GM19463 (cell line): ENCODE results near the gene RAB11B.
"Not testable (repeated sequence)": the region's sequence is repeated elsewhere in the genome, so short reads cannot be mapped to it uniquely, and the experiment has no call there.

Experiments used
- ATAC-seq: cut with Tn5 transposase; IDR thresholded peaks from one replicate; pipeline ENCODE4 v1.9.1; 2021; ENCODE audit warnings: mild to moderate bottlenecking, moderate library complexity; ENCODE audit not compliant: unreplicated experiment

Gene RAB11B

DNA sequence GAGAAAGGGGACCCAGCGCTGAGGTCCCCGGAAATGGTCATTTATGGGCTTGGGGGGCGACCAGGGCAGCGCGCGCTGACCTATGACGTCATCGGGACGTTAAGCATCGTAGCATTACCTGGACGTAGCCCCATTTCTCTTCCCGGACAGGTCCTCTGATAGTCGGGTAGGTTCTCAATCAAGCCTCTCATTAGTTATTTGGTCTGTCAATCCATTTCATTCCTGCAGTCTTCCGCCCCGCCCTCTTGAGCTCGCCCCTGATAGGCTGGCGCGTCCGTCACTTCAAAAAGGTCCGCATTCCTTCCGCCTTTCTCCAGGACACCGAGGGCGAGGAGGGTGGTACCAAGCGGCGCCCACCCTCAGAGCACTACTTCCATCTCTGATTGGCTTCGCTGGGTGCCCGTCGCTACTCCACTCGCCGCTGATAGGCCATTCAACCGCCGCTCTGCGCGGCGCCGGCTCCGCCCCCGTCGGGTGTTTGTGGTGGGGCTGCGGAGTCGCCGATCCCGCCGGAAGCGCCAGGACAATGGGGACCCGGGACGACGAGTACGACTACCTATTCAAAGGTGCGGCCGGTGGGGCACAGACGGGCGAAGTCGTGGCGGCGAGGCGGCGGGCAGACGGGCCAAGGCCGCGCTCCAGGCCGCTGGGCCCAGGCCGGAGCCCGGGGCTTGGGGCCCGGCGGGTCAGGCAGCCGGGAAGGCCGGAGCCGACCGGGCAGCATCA lies at the start of gene RAB11B:
RAB11B (plus strand) TSS at position 470 of the 726 bp plus-strand sequence; CDS start at position 527, 57 bp downstream.
- ATAC-seq, result peak; percentile 90

DNA sequence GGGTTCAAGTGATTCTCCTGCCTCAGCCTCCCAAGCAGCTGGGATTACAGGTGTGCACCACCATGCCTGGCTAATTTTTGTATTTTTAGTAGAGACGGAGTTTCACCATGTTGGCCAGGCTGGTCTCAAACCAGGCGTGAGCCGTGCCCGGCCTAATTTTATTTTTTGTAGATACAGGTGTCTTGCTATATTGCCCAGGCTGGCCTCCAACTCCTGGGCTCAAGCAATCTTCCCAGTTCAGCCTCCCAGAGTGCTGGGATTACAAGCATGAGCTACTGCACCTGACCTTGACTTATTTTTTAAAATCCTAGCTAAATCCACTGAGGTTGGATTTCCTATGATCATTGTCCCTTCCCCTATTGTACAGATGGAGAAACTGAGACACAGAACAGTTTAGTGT lies 48.7 kb upstream of the RAB11B start:
- ATAC-seq, result not testable (repeated sequence)

DNA sequence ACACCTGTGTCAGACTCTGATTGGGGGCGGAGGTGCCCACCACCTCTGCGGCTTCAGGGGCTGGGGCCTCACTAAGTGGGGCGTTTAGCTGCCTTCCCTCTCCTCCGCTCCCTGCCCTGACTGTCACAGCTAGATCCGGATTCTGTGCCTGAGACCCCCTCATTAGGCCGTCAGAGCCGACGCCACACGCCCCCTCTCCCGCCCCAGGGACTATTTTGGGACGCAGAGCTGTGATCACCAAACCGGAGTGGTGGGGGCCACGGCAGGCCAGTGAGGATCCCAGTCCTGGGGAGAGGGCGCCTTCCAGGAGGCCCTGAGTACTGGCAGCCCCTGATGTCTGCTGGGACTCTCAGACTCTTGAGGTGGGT lies 47.9 kb upstream of the RAB11B start:
- no peak for ATAC-seq

DNA sequence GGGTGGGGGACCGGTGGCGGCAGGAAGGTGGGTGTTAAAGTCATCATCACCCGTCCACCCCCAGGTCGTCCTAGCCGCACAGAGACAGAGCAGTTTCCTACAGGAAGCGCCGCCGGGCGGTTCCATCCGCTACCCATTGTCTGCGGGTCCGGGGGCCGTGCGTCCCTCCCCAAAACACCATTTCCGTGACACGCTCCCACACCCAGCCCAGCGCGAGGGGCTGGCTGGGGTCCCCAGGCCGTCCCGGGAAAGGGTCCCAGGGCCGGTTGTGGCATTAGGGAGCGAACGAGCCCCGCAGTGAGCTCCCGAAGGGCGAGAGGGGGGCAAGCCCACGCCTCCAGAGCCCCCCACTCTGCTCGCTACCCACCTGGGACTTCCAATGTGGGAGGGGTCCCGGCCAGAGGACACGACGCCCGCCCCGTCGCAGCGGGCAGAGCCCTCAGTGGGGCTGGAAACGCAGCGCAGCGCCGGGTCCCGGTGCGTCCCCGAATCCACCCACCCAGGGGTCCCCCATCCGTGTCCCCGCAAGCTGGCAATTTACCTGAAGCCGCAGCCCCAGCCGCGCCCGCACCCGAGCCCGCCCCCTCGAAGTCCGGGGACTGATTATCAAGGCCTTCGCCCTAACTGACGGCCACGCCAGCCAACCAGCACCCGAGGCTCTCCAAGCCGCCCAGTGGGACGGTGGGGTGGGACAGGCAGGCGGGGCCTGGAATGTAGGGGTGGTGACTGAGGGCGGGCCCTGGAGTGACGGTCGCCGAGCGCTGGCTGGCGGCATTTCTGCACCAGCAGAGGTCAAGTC lies 47.3 kb upstream of the RAB11B start, which contains the start of gene KANK3:
KANK3 (minus strand) TSS at position 579 of the 799 bp plus-strand sequence. CDS start 5,434 bp downstream, outside the sequence.
- ATAC-seq, result peak; percentile 95

DNA sequence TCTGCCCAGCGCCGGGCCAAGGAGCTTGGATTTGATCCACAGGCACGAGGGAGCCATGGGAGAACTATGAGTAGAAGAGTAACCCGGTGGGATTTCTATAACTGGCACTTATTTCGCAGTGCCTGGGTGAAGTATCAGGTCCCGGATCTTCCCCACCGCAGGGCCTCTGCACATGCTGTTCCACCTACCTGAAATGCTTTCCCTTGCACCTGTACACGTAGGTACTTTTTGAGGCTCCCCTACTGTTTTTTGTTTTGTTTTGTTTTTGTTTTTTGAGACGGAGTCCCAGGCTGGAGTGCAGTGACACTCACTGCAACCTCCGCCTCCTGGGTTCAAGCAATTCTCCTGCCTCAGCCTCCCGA lies 46.7 kb upstream of the RAB11B start:
- ATAC-seq, result no peak

DNA sequence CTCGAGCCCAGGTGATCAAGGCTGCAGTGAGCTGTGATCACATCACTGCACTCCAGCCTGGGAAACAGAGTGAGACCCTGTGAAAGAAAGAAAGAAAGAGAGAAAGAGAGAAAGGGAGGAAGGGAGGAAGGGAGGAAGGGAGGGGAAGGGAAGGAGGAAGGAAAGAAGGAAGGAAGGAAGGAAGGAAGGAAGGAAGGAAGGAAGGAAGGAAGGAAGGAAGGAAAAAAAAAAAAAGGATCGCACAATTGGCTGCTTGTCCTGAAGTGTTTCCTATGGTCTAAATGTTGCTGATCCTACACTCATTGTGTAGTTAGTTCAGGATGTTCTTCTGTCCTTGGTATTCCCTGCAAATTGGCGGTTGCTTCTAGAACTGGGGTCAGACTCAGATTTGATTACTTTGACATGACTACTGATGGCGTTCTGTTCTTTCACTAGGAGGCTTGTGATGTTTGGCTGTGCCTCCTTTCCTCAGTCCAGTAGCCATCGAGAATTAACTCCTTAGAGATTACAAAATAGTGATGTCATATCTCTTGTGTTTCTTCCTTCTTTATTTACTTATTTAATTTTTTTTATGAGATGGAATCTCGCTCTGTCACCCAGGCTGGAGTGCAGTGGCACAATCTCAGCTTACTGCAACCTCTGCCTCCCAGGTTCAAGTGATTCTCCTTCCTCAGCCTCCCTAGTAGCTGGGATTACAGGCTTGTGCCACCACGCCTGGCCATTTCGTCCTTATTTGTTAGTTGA lies 40.4 kb upstream of the RAB11B start:
- ATAC-seq, result not testable (repeated sequence)

DNA sequence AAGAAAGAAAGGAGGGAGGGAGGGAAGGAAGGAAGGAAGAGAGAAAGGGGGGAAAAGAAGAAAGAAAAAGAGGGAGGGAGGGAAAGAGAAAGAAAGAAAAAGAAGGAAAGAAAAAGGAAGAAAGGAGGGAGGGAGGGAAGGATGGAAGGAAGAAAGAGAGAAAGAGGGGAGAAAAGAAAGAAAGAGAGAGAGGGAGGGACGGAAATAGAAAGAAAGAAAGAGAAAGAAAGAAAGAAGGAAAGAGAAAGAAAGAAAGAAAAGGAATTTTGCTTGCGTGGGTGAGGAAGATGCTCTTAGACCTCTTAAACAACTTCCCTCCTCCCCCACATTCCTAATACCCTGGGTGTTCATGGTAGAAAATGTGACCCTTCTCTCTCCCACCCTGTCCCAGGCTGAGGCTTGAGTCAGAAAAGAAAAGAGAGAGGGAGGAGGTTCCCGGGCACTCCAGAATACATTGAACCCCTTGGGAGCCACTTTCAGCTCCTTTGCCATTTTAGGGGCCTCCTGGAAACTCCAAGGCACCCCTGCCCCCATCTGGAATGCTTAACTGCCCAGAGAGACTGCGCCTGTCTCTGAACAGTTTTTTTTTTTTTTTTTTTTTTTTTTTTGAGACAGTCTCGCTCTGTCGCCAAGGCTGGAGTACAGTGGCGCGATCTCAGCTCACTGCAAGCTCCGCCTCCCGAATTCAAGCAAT lies 37.9 kb upstream of the RAB11B start:
- no peak for ATAC-seq

DNA sequence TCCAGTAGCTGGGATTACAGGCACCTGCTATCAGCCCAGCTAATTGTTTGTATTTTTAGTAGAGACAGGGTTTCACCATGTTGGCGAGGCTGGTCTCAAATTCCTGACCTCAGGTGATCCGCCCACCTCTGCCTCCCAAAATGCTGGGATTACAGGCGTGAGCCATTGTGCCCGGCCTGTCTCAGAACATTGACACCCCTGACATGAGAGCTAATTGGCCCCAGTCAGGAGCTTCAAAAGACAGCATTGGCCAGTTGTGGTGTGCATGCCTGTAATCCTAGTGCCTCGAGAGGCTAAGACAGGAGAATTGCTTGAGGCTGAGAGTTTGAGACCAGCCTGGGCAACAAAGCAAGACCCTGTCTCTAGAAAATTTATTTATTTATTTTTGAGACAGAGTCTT lies 37.3 kb upstream of the RAB11B start:
- ATAC-seq, result not testable (repeated sequence)

DNA sequence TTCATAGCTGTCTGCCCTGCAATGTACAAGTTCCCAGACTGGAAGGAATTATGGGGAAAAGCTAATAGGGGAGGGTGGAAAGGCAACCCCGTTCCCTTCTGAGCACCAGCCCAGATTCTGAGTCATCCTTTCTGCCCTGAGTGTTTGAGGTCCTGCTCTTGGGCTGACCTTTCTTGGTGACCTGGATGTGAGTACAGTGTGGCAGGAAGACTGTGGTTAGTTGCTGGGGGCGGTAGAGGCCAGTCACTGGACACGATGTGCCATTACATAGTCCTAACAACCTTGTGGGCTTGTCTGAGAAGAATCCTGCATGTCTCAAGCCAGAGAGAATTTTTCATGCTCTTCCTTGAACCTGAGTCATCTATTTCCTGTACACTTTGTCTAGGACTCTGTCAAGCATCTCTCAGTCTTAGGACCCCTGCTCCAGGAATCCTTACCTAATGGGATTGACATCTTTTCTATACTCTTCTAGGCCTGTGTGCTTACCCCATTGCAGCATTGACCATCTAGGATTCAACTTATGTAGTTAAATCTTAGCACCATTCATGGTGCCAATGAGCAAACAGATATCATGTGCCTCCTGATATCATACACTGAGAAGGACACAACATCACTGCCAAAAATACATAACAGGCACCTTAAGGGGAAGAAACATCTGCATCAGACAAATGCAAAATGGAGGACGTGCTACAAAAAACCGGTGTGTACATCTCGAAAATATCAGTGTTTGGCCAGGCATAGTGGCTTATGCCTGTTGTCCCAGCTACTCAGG lies 34.3 kb upstream of the RAB11B start:
- ATAC-seq, result no peak

DNA sequence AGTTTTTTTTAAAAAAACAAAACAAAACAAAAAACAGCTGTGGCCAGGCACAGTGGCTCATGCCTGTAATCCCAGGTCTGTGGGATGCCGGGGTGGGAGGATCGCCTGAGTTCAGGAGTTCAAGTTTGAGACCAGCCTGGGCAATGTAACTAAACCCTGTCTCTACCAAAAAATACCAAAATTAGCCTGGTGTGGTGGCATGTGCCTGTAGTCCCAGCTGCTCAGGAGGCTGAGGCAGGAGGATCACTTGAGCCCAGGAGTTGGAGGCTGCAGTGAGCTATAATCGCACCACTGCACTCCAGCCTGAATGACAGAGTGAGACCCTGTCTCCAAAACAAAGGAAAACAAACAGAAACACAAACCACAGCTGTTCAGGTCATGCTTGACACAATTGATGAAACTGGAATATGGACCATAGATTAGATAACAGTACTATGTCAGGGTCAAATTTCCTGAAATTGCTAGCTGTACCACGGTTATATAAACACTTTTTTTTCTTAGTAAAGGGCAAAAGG lies 33.1 kb upstream of the RAB11B start:
- ATAC-seq, result no peak

DNA sequence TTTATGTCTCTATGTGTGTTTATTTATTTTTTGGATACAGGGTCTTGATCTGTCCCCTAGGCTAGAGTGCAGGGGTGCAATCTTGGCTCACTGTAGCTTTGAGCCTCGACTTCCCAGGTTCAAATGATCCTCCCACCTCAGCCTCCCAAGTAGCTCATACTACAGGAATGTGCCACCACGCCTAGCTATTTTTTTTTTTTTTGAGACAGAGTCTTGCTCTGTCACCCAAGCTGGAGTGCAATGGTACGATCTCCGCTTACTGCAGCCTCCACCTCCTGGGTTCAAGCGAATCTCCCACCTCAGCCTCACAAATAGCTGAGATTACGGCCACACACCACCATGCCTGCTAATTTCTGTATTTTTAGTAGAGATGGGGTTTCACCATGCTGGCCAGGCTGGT lies 31.2 kb upstream of the RAB11B start:
- ATAC-seq, result no peak

DNA sequence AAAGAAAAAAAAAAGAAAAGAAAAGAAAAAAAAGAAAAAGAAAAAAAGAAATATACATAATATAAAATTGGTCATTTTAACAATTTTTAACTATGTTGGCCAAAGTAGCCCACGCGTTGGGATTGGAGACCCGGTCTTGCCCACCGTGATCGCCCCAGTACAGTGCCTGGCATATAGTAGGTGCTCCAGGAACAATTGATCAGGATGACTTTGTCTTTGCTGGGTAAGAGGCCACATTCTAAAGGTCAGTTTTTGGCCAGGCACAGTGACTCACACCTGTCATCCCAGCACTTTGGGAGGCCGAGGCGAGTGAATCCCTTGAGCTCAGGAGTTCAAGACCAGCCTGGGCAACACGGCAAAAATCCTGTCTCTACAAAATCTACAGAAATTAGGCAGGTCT lies 30.0 kb upstream of the RAB11B start:
- ATAC-seq, result no peak

DNA sequence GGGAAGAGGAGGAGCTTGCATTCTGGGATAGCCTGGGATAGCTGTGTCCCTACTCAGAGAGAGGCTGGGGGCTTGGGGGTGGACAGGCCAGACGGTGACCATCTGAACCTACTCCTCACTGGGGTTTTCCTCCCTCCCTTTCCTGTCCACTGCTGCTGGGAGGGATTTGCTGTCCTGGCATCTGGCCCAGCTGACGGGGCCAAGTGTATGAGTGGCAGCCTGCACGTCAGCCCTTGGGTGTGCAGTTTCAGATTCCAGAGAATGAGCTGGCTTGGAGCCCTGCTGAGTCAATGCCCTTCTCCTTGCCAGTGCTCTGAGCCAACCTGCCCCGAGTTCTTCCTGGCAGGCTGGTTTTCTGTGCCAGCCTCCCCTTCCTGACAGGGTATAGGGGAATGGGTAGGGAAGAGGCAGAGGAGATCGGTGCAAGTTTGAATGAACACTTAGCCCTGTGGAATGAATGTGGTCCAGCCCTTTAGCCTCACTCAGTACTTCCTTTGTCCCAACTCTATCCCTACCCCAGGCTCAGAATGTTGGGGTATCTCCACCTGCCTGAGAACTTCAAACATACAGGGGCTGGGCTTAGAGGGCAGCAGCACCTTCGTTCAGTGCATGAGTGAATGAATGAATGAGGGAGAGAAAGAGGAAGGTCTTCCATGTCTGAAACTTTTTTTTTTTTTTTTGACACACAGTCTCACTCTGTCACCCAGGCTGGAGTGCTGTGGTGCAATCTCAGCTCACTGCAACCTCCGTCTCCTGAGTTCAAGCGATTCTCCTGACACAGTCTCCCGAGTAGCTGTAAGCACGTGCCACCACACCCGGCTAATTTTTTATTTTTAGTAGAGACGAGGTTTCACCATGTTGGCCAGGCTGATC lies 28.0 kb upstream of the RAB11B start:
- no peak for ATAC-seq

DNA sequence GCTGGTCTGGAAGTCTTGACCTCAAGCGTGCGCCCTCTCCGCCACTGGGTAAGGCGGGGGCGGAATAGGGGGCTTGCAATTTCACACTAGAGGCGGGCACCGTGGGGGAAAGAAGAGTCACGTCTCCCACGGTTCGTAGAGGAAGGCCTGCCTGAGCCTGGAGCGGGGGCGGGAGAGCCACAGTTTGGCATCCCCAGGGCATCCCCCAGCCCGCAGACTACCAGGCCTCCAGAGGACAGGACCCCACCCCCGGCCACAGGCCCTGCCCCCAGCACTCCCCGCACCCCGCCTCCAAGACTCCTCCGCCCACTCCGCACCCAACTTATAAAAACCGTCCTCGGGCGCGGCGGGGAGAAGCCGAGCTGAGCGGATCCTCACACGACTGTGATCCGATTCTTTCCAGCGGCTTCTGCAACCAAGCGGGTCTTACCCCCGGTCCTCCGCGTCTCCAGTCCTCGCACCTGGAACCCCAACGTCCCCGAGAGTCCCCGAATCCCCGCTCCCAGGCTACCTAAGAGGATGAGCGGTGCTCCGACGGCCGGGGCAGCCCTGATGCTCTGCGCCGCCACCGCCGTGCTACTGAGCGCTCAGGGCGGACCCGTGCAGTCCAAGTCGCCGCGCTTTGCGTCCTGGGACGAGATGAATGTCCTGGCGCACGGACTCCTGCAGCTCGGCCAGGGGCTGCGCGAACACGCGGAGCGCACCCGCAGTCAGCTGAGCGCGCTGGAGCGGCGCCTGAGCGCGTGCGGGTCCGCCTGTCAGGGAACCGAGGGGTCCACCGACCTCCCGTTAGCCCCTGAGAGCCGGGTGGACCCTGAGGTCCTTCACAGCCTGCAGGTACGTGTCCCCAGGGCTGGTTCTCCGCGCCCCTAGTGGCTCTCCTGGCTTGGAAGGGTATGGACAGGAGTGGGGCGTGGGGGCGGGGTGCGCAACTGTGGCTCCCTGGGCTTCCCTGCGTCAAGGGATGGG lies 26.1 kb upstream of the RAB11B start, which contains the start of gene ANGPTL4:
ANGPTL4 (plus strand) TSS at position 353 of the 969 bp plus-strand sequence; CDS start at position 520, 167 bp downstream.
- no peak for ATAC-seq

DNA sequence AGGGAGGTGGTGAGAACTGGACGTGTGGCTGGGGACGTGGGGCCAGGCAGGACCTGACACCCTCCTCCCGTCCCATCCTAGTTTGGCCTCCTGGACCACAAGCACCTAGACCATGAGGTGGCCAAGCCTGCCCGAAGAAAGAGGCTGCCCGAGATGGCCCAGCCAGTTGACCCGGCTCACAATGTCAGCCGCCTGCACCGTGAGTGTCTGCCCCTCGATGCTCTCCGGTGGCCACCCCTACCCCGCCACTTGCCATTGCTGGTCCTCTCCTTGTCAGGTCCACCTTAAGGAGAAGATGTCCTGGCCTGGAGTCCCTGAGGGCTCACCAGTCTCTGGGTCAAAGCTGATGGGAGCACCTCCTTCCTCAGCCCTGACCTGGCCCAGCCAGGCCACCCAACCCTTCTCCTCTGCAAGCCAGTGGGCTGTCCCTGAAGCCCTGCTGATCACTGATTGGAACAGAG lies 24.0 kb upstream of the RAB11B start:
- no peak for ATAC-seq

DNA sequence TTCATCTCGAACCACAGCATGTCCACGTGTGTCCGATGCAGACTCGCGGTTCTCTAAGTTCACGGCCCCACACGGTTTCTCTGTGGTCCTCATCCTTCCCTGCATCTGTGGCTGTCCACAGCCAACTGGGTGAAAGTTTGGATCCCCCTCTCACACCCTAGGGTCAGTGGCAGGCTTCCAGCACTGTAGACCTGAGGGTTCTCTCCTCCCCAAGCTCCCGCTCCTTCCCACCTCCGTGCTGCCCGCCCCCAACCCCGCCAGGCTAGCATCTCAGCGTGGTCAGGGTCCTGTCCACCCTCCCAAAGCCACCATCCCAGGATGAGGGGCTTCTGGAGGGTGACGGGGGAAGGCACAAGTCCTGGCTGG lies 23.2 kb upstream of the RAB11B start:
- no peak for ATAC-seq

DNA sequence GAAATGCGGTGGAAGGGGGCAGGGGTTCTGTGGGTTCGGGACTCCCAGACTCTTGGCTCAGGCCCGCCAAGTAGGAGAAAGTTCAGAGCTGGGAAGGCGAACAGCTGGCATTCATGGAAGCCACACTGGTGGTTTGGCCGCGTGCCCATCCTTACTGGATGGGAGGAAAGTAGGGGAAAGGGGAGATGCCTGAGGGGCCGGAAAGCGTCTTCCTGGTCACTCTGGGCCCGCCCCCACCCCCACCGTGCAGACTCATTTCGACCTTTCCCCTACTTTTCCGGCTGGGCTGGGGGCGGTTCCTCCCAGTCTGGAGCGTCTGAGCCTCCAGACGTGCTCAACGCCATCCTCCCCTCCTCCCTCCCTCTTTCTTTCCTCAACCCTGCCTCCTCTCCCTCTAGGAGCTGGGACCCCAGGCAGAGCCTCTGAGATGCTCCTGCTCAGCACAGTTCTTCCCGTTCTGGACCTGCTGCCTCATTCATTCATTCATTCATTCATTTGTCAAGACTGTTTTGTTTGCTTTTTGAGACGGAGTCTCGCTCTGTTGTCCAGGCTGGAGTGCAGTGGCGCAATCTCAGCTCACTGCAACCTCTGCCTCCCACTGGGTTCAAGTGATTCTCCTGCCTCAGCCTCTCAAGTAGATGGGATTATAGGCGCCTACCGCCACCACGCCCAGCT lies 22.7 kb upstream of the RAB11B start:
- ATAC-seq, result no peak
